HEK293 (cell line): ENCODE results near the gene CXorf65.

ENCODE experiments used
- CTCF ChIA-PET: fragments of 350-600 bp; formaldehyde crosslinking; extraction: SDS; loops from one replicate; lab custom pipeline; 2021; ENCODE audit warnings: antibody characterized with exemption; lab: Yijun Ruan, JAX
- POLR2A ChIA-PET: fragments of 300-600 bp; formaldehyde crosslinking; extraction: SDS; loops from one replicate; lab custom pipeline; 2020; ENCODE audit warnings: antibody characterized with exemption, inconsistent platforms; lab: Yijun Ruan, JAX
- H3K27ac ChIP-seq: fragments of 200-500 bp; sonication (Bioruptor generic); 2 replicates; pipeline ENCODE4 v1.5.1; 2014; ENCODE audit warnings: low read depth, low read length, control low read depth, inconsistent platforms; ENCODE audit errors: extremely low read depth
- H3K36me3 ChIP-seq, 2 experiments: fragments of 200-500 bp in 1 of 2; sonication (Bioruptor generic) in 1 of 2; 1 replicate in 1 of 2; 2 replicates in 1 of 2; pipeline ENCODE4 v1.5.1; 2014 to 2017; ENCODE audit warnings: inconsistent platforms in 2 of 2, low read length in 2 of 2; ENCODE audit not compliant: control insufficient read depth in 2 of 2, insufficient read depth in 1 of 2
- H3K4me1 ChIP-seq: fragments of 200-500 bp; sonication (Bioruptor generic); 2 replicates; pipeline ENCODE4 v1.5.1; 2014; ENCODE audit warnings: mild to moderate bottlenecking, low read length, inconsistent platforms; ENCODE audit not compliant: control insufficient read depth, insufficient read depth
- H3K4me3 ChIP-seq: 2 replicates; pipeline ENCODE4 v1.5.1; 2011; ENCODE audit warnings: low read depth, mild to moderate bottlenecking, control low read depth, low read length, moderate library complexity
- H3K9me3 ChIP-seq: fragments of 200-500 bp; sonication (Bioruptor generic); 2 replicates; pipeline ENCODE4 v1.5.1; 2014; ENCODE audit warnings: low read depth, low read length, inconsistent platforms; ENCODE audit not compliant: control insufficient read depth, insufficient read depth
- BCL11B ChIP-seq: fragments of 450-650 bp; formaldehyde crosslinking; IDR thresholded peaks from 2 replicates; pipeline ENCODE4 v1.5.1; 2016; ENCODE audit warnings: low read depth, missing biosample characterization, missing genetic modification characterization
- KLF17 ChIP-seq: fragments of 450-650 bp; formaldehyde crosslinking; IDR thresholded peaks from 2 replicates; pipeline ENCODE4 v1.5.1; 2016; ENCODE audit warnings: missing biosample characterization, missing genetic modification characterization
- MYNN ChIP-seq: fragments of 450-650 bp; formaldehyde crosslinking; IDR thresholded peaks from 2 replicates; pipeline ENCODE4 v1.5.1; 2016; ENCODE audit warnings: missing biosample characterization, missing genetic modification characterization, borderline replicate concordance
- SP7 ChIP-seq: fragments of 450-650 bp; formaldehyde crosslinking; IDR thresholded peaks from 2 replicates; pipeline ENCODE4 v1.5.1; 2016; ENCODE audit warnings: missing biosample characterization, missing genetic modification characterization
- ZBTB11 ChIP-seq: fragments of 450-650 bp; formaldehyde crosslinking; conservative IDR thresholded peaks from 2 replicates; pipeline ENCODE4 v1.5.1; 2016; ENCODE audit warnings: low read depth, missing biosample characterization, missing genetic modification characterization
- ZFP37 ChIP-seq: fragments of 450-650 bp; formaldehyde crosslinking; IDR thresholded peaks from 2 replicates; pipeline ENCODE4 v1.5.1; 2016; ENCODE audit warnings: missing biosample characterization, missing genetic modification characterization
- ZNF16 ChIP-seq: fragments of 450-650 bp; formaldehyde crosslinking; IDR thresholded peaks from 2 replicates; pipeline ENCODE4 v1.5.1; 2016; ENCODE audit warnings: low read depth, missing biosample characterization, missing genetic modification characterization
- ZNF211 ChIP-seq: fragments of 450-650 bp; formaldehyde crosslinking; IDR thresholded peaks from 2 replicates; pipeline ENCODE4 v1.5.1; 2016; ENCODE audit warnings: low read depth, missing biosample characterization, missing genetic modification characterization
- ZNF362 ChIP-seq: fragments of 450-650 bp; formaldehyde crosslinking; IDR thresholded peaks from 2 replicates; pipeline ENCODE4 v1.5.1; 2016; ENCODE audit warnings: missing biosample characterization, missing genetic modification characterization
- ZNF48 ChIP-seq: fragments of 450-650 bp; formaldehyde crosslinking; IDR thresholded peaks from 2 replicates; pipeline ENCODE4 v1.5.1; 2016; ENCODE audit warnings: missing biosample characterization, missing genetic modification characterization
- ZNF488 ChIP-seq: fragments of 450-650 bp; formaldehyde crosslinking; IDR thresholded peaks from 2 replicates; pipeline ENCODE4 v1.5.1; 2016; ENCODE audit warnings: missing biosample characterization, missing genetic modification characterization
- ZNF664 ChIP-seq: fragments of 450-650 bp; formaldehyde crosslinking; IDR thresholded peaks from 2 replicates; pipeline ENCODE4 v1.5.1; 2016; ENCODE audit warnings: missing biosample characterization, missing genetic modification characterization
- TF ChIP-seq, protein P1 (sequence below): fragments of 450-650 bp; formaldehyde crosslinking; IDR thresholded peaks from 2 replicates; pipeline ENCODE4 v1.5.1; 2017; ENCODE audit warnings: missing biosample characterization, missing genetic modification characterization
- TF ChIP-seq, protein P2 (sequence below): fragments of 450-650 bp; formaldehyde crosslinking; IDR thresholded peaks from 2 replicates; pipeline ENCODE4 v1.5.1; 2016; ENCODE audit warnings: missing biosample characterization, missing genetic modification characterization
- TF ChIP-seq, protein P3 (sequence below): fragments of 450-650 bp; formaldehyde crosslinking; IDR thresholded peaks from 2 replicates; pipeline ENCODE4 v1.5.1; 2016; ENCODE audit warnings: missing biosample characterization, missing genetic modification characterization, borderline replicate concordance
- TF ChIP-seq, protein P4 (sequence below): fragments of 450-650 bp; formaldehyde crosslinking; IDR thresholded peaks from 2 replicates; pipeline ENCODE4 v1.5.1; 2016; ENCODE audit warnings: missing biosample characterization, missing genetic modification characterization

Gene CXorf65

GRCh38 chrX:71106427-71106826 lies at the start of gene CXorf65:
CXorf65 (minus strand) TSS chrX:71106740; CDS start chrX:71106556, 184 bp downstream.
- H3K27ac ChIP-seq: no peak within 1 kb of the TSS
- CTCF ChIA-PET: interaction anchor here (0.6 kb wide), 1 partner anchor 183 kb away, joined by 3 read pairs; no protein-coding TSS in a partner anchor
- H3K9me3 ChIP-seq: no peaks in the 10 kb centered on the region
- POLR2A ChIA-PET: interaction anchor here (2.6 kb wide), 1 partner anchor 12 kb away, joined by 8 read pairs; the partner anchor contains the start of gene MED12
- H3K4me1 ChIP-seq: no peaks in the 10 kb centered on the region
- no peak for TF ChIP-seq SP7 (tag by site-specific recombination)
- peak; percentile 70; the same call in 1 of the 2 replicates for TF ChIP-seq KLF17
- no peak within 1 kb of the TSS for H3K4me3 ChIP-seq
- peaks cover 0 to 7% of the 10 kb centered on the region in 2 experiments; a peak in 1 of 3 replicates for H3K36me3 ChIP-seq

DNA sequence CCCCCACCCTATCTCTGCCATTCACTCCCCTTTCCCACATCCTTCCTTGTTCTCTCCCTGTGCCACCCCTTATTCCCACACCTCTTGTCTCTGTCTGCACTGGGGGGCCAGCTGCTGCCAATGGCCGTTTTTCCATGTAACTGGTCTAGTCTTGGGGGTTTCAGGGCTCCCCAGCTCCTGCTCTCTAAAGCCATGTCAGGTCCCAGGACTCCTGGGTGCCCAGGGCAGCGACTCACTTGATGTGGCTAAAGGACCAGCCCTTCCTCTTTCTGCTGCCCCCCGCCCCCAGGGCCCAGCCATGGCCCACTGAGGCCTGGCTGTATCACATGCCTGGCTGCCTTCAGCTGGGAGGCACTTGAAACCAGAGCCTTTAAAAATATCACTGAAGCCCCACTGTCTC lies 48.1 kb upstream of the CXorf65 start:
- Histone ChIP-seq H3K4me3 (no peak overlapping the region), H3K27ac (no peak overlapping the region), H3K36me3 (no peaks in the 10 kb centered on the region), H3K4me1 (no peaks in the 10 kb centered on the region), H3K9me3 (no peaks in the 10 kb centered on the region)
- TF ChIP-seq ZNF48 (tag by site-specific recombination): no peak
- TF ChIP-seq BCL11B (tag by site-specific recombination): no peak
- TF ChIP-seq, protein P1, sequence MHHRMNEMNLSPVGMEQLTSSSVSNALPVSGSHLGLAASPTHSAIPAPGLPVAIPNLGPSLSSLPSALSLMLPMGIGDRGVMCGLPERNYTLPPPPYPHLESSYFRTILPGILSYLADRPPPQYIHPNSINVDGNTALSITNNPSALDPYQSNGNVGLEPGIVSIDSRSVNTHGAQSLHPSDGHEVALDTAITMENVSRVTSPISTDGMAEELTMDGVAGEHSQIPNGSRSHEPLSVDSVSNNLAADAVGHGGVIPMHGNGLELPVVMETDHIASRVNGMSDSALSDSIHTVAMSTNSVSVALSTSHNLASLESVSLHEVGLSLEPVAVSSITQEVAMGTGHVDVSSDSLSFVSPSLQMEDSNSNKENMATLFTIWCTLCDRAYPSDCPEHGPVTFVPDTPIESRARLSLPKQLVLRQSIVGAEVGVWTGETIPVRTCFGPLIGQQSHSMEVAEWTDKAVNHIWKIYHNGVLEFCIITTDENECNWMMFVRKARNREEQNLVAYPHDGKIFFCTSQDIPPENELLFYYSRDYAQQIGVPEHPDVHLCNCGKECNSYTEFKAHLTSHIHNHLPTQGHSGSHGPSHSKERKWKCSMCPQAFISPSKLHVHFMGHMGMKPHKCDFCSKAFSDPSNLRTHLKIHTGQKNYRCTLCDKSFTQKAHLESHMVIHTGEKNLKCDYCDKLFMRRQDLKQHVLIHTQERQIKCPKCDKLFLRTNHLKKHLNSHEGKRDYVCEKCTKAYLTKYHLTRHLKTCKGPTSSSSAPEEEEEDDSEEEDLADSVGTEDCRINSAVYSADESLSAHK (tag by site-specific recombination): peak; percentile 81
- no peak for TF ChIP-seq ZNF664 (tag by site-specific recombination)
- no peak for TF ChIP-seq ZNF362 (tag by site-specific recombination)
- ChIA-PET POLR2A (no interaction called here), CTCF (interaction anchor here (0.6 kb wide), 1 partner anchor 430 kb away, joined by 4 read pairs; no protein-coding TSS in a partner anchor)

- H3K27ac ChIP-seq: no peak overlapping the region
- H3K9me3 ChIP-seq: no peaks in the 10 kb centered on the region
- POLR2A ChIA-PET: no interaction called here
- H3K4me1 ChIP-seq: no peaks in the 10 kb centered on the region
- H3K36me3 ChIP-seq: no peaks in the 10 kb centered on the region
- H3K4me3 ChIP-seq: no peak overlapping the region
- CTCF ChIA-PET: no interaction called here
- TF ChIP-seq, protein P2, sequence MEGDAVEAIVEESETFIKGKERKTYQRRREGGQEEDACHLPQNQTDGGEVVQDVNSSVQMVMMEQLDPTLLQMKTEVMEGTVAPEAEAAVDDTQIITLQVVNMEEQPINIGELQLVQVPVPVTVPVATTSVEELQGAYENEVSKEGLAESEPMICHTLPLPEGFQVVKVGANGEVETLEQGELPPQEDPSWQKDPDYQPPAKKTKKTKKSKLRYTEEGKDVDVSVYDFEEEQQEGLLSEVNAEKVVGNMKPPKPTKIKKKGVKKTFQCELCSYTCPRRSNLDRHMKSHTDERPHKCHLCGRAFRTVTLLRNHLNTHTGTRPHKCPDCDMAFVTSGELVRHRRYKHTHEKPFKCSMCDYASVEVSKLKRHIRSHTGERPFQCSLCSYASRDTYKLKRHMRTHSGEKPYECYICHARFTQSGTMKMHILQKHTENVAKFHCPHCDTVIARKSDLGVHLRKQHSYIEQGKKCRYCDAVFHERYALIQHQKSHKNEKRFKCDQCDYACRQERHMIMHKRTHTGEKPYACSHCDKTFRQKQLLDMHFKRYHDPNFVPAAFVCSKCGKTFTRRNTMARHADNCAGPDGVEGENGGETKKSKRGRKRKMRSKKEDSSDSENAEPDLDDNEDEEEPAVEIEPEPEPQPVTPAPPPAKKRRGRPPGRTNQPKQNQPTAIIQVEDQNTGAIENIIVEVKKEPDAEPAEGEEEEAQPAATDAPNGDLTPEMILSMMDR (tag by site-specific recombination): no peak
- TF ChIP-seq, protein P3, sequence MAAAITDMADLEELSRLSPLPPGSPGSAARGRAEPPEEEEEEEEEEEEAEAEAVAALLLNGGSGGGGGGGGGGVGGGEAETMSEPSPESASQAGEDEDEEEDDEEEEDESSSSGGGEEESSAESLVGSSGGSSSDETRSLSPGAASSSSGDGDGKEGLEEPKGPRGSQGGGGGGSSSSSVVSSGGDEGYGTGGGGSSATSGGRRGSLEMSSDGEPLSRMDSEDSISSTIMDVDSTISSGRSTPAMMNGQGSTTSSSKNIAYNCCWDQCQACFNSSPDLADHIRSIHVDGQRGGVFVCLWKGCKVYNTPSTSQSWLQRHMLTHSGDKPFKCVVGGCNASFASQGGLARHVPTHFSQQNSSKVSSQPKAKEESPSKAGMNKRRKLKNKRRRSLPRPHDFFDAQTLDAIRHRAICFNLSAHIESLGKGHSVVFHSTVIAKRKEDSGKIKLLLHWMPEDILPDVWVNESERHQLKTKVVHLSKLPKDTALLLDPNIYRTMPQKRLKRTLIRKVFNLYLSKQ (tag by site-specific recombination): no peak
- no peak for TF ChIP-seq ZNF488
- no peak for TF ChIP-seq ZFP37
- TF ChIP-seq, protein P4, sequence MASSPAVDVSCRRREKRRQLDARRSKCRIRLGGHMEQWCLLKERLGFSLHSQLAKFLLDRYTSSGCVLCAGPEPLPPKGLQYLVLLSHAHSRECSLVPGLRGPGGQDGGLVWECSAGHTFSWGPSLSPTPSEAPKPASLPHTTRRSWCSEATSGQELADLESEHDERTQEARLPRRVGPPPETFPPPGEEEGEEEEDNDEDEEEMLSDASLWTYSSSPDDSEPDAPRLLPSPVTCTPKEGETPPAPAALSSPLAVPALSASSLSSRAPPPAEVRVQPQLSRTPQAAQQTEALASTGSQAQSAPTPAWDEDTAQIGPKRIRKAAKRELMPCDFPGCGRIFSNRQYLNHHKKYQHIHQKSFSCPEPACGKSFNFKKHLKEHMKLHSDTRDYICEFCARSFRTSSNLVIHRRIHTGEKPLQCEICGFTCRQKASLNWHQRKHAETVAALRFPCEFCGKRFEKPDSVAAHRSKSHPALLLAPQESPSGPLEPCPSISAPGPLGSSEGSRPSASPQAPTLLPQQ (tag by site-specific recombination): no peak
- TF ChIP-seq MYNN: no peak
- no peak for TF ChIP-seq ZBTB11 (tag by site-specific recombination)
- TF ChIP-seq ZNF211 (tag by site-specific recombination): no peak
- no peak for TF ChIP-seq ZNF16 (tag by site-specific recombination)
- TF ChIP-seq, all 188 proteins: peak for 0
Measured at GRCh38 chrX:71154196-71154595, 47.7 kb upstream of the CXorf65 start.
